NCI-H748 treated with DMSO at 0.1 percent for 48 hours (cell line): Measurements from ENCODE around the gene NUDT4.
"Not testable (repeated sequence)": the region's sequence is repeated elsewhere in the genome, so short reads cannot be mapped to it uniquely, and the experiment has no call there.

Experiments
- DNase-seq: peaks from one replicate; lab custom pipeline; 2025; lab: John Stamatoyannopoulos, UW

The NUDT4 gene

GRCh38 chr12:93402333-93403311 is 24.9 kb downstream of the NUDT4 start:
- DNase-seq: no peak

- DNase-seq: no peak
Observed at GRCh38 chr12:93403988-93404803, 26.5 kb downstream of the NUDT4 start.

- no peak for DNase-seq
Observed at GRCh38 chr12:93404961-93405849, 27.5 kb downstream of the NUDT4 start.

- DNase-seq: no peak
Observed at GRCh38 chr12:93407054-93407962, 29.6 kb downstream of the NUDT4 start.

GRCh38 chr12:93407963-93408283 is 30.2 kb downstream of the NUDT4 start:
- no peak for DNase-seq

- DNase-seq: no peak
Observed at GRCh38 chr12:93408813-93409212, 31.1 kb downstream of the NUDT4 start.

- not testable (repeated sequence) for DNase-seq
Observed at GRCh38 chr12:93409343-93410187, 31.8 kb downstream of the NUDT4 start.

- DNase-seq: not testable (repeated sequence)
Observed at GRCh38 chr12:93411060-93411459, 33.3 kb downstream of the NUDT4 start.

- not testable (repeated sequence) for DNase-seq
Observed at GRCh38 chr12:93412396-93412795, 34.7 kb downstream of the NUDT4 start.

- no peak for DNase-seq
Observed at GRCh38 chr12:93413064-93413463, 35.3 kb downstream of the NUDT4 start.

GRCh38 chr12:93415723-93416464 is 38.2 kb downstream of the NUDT4 start:
- DNase-seq: no peak

- no peak for DNase-seq
Observed at GRCh38 chr12:93417967-93418480, 40.3 kb downstream of the NUDT4 start.

- peak; percentile 56 for DNase-seq
Observed at GRCh38 chr12:93419388-93420034, 41.8 kb downstream of the NUDT4 start.

GRCh38 chr12:93422050-93422449 is 44.3 kb downstream of the NUDT4 start:
- no peak for DNase-seq

GRCh38 chr12:93425736-93426411 is 48.1 kb downstream of the NUDT4 start:
- DNase-seq: no peak

GRCh38 chr12:93426412-93426805 is 48.7 kb downstream of the NUDT4 start:
- DNase-seq: no peak

GRCh38 chr12:93427779-93428564 is 50.2 kb downstream of the NUDT4 start:
- no peak for DNase-seq
